NCI-H187 (cell line): Measurements from ENCODE around the gene ZNF738.

Experiments
- DNase-seq, 2 experiments: peaks; one replicate each; lab custom pipeline; 2025; lab: John Stamatoyannopoulos, UW

ZNF738 gene

DNA sequence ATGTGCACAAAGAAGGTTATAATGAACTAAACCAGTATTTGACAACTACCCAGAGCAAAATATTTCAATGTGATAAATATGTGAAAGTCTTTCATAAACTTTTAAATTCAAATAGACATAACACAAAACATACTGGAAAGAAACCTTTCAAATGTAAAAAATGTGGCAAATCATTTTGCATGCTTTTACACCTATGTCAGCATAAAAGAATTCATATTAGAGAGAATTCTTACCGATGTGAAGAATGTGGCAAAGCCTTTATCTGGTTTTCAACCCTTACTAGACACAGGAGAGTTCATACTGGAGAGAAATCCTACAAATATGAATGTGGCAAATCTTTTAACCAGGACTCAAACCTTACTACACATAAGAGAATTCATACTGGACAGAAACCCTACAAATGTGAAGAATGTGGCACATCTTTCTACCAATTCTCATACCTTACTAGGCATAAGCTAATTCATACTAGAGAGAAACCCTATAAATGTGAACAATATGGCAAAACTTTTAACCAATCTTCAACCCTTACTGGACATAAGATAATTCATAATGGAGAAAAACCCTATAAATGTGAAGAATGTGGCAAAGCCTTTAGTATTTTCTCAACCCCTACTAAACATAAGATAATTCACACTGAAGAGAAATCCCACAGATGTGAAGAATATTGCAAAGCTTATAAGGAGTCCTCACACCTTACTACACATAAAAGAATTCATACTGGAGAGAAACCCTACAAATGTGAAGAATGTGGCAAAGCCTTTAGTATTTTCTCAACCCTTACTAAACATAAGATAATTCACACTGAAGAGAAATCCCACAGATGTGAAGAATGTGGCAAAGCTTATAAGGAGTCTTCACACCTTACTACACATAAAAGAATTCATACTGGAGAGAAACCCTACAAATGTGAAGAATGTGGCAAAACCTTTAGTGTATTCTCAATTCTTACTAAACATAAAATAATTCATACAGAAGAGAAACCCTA lies 64.5 kb downstream of the ZNF738 start:
- DNase-seq = no peak
